Activated naive CD8-positive, alpha-beta T cell (primary cell): ENCODE results near the gene CAPNS2.
"Not testable (repeated sequence)": the region's sequence is repeated elsewhere in the genome, so short reads cannot be mapped to it uniquely, and the experiment has no call there.

ENCODE experiments used
- H3K27ac Mint-ChIP-seq: one replicate; pipeline ENCODE4 v1.8.0; 2021; ENCODE audit warnings: mixed read lengths
- H3K27me3 Mint-ChIP-seq: one replicate; pipeline ENCODE4 v1.8.0; 2021; ENCODE audit warnings: mixed read lengths
- H3K36me3 Mint-ChIP-seq: one replicate; pipeline ENCODE4 v1.8.0; 2021; ENCODE audit warnings: mixed read lengths
- H3K4me1 Mint-ChIP-seq: one replicate; pipeline ENCODE4 v1.8.0; 2021; ENCODE audit warnings: low read depth, mixed read lengths
- H3K4me3 Mint-ChIP-seq: one replicate; pipeline ENCODE4 v1.8.0; 2021; ENCODE audit warnings: mild to moderate bottlenecking, mixed read lengths
- H3K9me3 Mint-ChIP-seq: one replicate; pipeline ENCODE4 v1.8.0; 2021; ENCODE audit warnings: low read depth, mixed read lengths

CAPNS2 gene

DNA sequence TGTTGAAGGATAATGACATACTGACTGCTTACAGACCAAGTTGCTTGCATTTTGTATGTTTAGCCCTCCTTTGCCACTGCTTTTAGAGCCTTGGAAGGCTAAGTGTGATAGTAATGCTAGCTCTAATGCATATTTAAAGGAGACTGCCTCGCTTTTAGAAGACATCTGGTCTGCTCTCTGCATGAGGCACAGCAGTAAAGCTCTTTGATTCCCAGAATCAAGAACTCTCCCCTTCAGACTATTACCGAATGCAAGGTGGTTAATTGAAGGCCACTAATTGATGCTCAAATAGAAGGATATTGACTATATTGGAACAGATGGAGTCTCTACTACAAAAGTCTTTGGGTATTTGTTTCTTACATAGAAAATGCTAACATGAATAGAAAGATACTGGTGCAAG is 19.1 kb downstream of the CAPNS2 start:
- Mint-ChIP-seq H3K4me3 (no peak overlapping the region), H3K36me3 (no peaks in the 10 kb centered on the region), H3K4me1 (no peaks in the 10 kb centered on the region), H3K9me3 (no peaks in the 10 kb centered on the region), H3K27me3 (no peaks in the 10 kb centered on the region), H3K27ac (no peak overlapping the region)

GRCh38 chr16:55588799-55589198 is 22.3 kb downstream of the CAPNS2 start:
- Mint-ChIP-seq H3K9me3 (no peaks in the 10 kb centered on the region), H3K27ac (no peak overlapping the region), H3K36me3 (no peaks in the 10 kb centered on the region), H3K27me3 (peaks cover 4% of the 10 kb centered on the region), H3K4me1 (no peaks in the 10 kb centered on the region), H3K4me3 (no peak overlapping the region)

GRCh38 chr16:55592306-55592705 is 25.8 kb downstream of the CAPNS2 start:
- peaks cover 6% of the 10 kb centered on the region for H3K27me3 Mint-ChIP-seq
- no peaks in the 10 kb centered on the region for H3K36me3 Mint-ChIP-seq
- H3K4me1 Mint-ChIP-seq: no peaks in the 10 kb centered on the region
- no peak overlapping the region for H3K27ac Mint-ChIP-seq
- H3K4me3 Mint-ChIP-seq: no peak overlapping the region
- H3K9me3 Mint-ChIP-seq: no peaks in the 10 kb centered on the region

DNA sequence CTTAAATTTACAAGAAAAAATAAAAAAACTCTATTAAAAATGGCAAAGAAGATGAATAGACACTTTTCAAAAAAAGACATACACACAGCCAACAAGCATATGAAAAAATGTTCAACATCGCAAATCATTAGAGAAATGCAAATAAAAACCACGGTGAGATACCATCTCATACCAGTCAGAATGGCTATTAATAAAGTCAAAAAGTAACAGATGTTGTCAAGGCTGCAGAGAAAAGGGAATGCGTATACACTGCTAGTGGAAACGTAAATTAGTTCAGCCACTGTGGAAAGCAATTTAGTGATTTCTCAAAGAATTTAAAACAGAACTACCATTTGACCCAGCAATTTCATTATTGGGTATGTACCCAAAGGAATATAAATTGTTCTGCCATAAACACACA is 31.4 kb downstream of the CAPNS2 start:
- Mint-ChIP-seq H3K27me3 (peaks cover 4% of the 10 kb centered on the region), H3K27ac (no peak overlapping the region)

DNA sequence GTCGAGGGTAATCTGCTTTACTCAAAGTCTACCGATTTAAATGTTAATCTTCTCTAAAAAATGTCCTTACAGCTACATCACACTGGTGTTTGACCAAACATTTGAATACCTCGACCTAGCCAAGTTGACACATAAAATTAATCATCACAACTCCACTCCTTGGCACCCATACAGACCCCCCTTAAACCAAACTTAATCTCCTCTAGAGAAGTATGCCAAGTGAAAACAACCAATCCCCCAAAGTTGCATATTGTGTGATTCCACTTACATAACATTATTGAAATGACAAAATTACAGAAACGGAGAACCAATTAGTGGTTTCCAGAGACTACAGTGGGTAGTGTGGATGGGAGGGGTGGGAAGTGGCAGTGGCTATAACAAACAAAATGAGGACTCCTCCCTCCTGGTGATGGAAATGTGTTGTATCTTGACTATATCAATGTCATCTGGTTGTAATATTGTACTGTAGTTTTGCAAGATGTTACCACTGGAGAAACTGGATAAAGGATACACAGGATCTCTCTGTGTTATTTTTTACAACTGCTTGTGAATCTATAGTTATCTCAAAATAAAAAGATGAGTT is 39.4 kb downstream of the CAPNS2 start:
- Mint-ChIP-seq H3K4me3 (no peak overlapping the region), H3K36me3 (no peaks in the 10 kb centered on the region), H3K9me3 (peaks cover 3% of the 10 kb centered on the region), H3K27me3 (peaks cover 2% of the 10 kb centered on the region), H3K4me1 (no peaks in the 10 kb centered on the region), H3K27ac (no peak overlapping the region)

More for the DNA sequence above, 31.4 kb downstream of the CAPNS2 start:
- no peaks in the 10 kb centered on the region for H3K9me3 Mint-ChIP-seq
- H3K4me1 Mint-ChIP-seq: no peaks in the 10 kb centered on the region
- H3K4me3 Mint-ChIP-seq: no peak overlapping the region
- no peaks in the 10 kb centered on the region for H3K36me3 Mint-ChIP-seq

DNA sequence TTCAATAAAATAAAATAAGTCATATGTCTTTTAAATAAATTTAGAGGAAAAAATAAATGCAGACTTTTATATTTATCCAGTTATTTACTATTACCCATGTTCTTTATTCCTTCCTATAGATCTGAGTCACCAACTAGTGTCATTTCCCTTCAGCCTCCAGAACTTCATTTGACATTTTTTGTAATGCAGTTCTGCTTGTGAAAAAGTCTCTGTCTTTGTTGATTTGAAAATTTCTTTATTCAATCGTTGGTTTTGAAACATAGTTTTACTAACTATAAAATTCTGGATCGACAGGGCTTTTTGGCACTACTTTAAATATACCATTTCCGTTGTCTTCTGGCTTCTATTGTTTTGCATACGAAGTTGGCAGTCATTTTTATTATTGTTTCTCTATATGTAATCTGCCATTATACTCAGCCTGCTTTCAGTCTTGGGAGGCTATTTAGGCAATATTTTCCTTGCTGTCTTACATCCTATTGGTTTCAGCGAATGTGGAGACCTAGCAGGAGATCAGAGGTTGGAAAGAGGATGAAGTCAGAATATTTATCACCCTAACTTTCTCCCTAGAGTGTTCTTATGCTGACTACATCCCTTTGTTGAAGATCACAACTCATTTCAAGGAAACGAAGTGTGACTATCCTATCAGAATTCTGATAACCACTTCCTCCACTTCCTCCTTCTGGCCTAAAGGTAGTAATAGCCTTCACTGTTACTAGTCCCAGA is 47.3 kb downstream of the CAPNS2 start:
- Mint-ChIP-seq H3K27ac (no peak overlapping the region), H3K36me3 (no peaks in the 10 kb centered on the region), H3K27me3 (peaks cover 10% of the 10 kb centered on the region), H3K4me3 (no peak overlapping the region), H3K9me3 (no peaks in the 10 kb centered on the region), H3K4me1 (no peaks in the 10 kb centered on the region)

GRCh38 chr16:55615071-55615470 is 48.6 kb downstream of the CAPNS2 start:
- Mint-ChIP-seq H3K9me3 (no peaks in the 10 kb centered on the region), H3K4me3 (no peak overlapping the region), H3K4me1 (no peaks in the 10 kb centered on the region), H3K36me3 (no peaks in the 10 kb centered on the region), H3K27me3 (peaks cover 14% of the 10 kb centered on the region), H3K27ac (no peak overlapping the region)

- H3K27ac Mint-ChIP-seq, H3K4me3 Mint-ChIP-seq, H3K4me1 Mint-ChIP-seq, H3K36me3 Mint-ChIP-seq, H3K9me3 Mint-ChIP-seq: not testable (repeated sequence)
- H3K27me3 Mint-ChIP-seq: peaks cover 14% of the 10 kb centered on the region
Measured at GRCh38 chr16:55615670-55616069, 49.2 kb downstream of the CAPNS2 start.
